Psoas muscle (tissue), 8 donors: ENCODE measurements around the gene NPTX2. TPM values are rescaled to one million over a fixed set of nuclear protein-coding genes. Genes with fewer than 3 reads are reported as not detected.

Source experiments
- ATAC-seq, 4 donors: fragments of 200-7000 bp; cut with Tn5 transposase; one replicate each; pipeline ENCODE4 v1.9.1; 2020; ENCODE audit warnings: moderate library complexity in 3 of 4, mild to moderate bottlenecking in 2 of 4
- DNase-seq, 2 donors: peaks; one replicate each; pipeline ENCODE4 v3.0.0-alpha.2; 2020
- H3K27ac ChIP-seq: fragments of 200-600 bp; one replicate; pipeline ENCODE4 v1.8.0; 2022
- H3K27me3 ChIP-seq, 3 donors: fragments of 200-600 bp in 1 of 3; one replicate each; pipeline versions ENCODE4 v1.6.1 to v1.8.0; 2013 to 2022; ENCODE audit warnings: low read length in 2 of 3, mild to moderate bottlenecking in 2 of 3, moderate library complexity in 1 of 3; ENCODE audit not compliant: insufficient read depth in 3 of 3
- H3K36me3 ChIP-seq, 2 donors: fragments of 200-600 bp in 1 of 2; one replicate each; pipeline versions ENCODE4 v1.6.1 to v1.8.0; 2013 to 2022; ENCODE audit warnings: low read depth in 1 of 2, mild to moderate bottlenecking in 1 of 2, moderate library complexity in 1 of 2; ENCODE audit not compliant: insufficient read depth in 1 of 2
- H3K4me1 ChIP-seq: fragments of 200-600 bp; one replicate; pipeline ENCODE4 v1.8.0; 2022
- H3K4me3 ChIP-seq: fragments of 200-600 bp; one replicate; pipeline ENCODE4 v1.8.0; 2022; ENCODE audit warnings: mild to moderate bottlenecking
- H3K9me3 ChIP-seq: fragments of 200-600 bp; one replicate; pipeline ENCODE4 v1.8.0; 2022
- WGBS, 3 donors: extraction: QIAGEN DNeasy Blood & Tissue Kit; methylation state at CpG; one replicate each; pipeline versions ENCODE4 v1.1.6 to v1.1.7; 2013; 5-methylcytosine and 5-hydroxymethylcytosine counted together
- intact Hi-C, 2 donors: fragments of 100-400 bp; cut with DNase I; formaldehyde crosslinking; loops; one replicate each; pipeline versions ENCODE4 v1.11.0 to v1.14.2; 2022
- polyA plus RNA-seq, 3 donors: library from polyadenylated mRNA; stranded (reverse); fragments of 200-250 nt; gene quantifications; one replicate each; pipeline ENCODE4 v1.2.3, GENCODE V29; 2013
- total RNA-seq, 4 donors: library from RNA; stranded (reverse); fragmentation: NEBNext Ultra II Directional in 2 of 4; extraction: Animal tissue kit (Norgen Biotek cat#: 25700) in 2 of 4; gene quantifications; one replicate each; pipeline versions ENCODE4 v1.2.1 to v1.2.4, GENCODE V29; 2021 to 2023
- TF ChIP-seq, protein P1 (sequence below): fragments of 200-600 bp; IDR thresholded peaks from one replicate; pipeline ENCODE4 v1.8.0; 2022; ENCODE audit warnings: antibody characterized with exemption
- donor health status: healthy with polysubstance abuse.
- donor health status: DM: no; HTN: no; CAD: no; lungs with moderate emphysema.
- donor health status: Bipolar disorder and iron deficiency.
- donor health status: healthy.
- donor health status: DM: yes; HTN: yes; CAD: no.
- donor health status: DM: no; HTN: no; CAD: no.
- donor health status: DM: no; HTN: no; CAD: no.
- donor health status: DM: yes; HTN: yes; CAD: no.

Gene NPTX2
- total and polyA plus RNA-seq, 7 donors: 1.3 to 8.7 (median 5.3) TPM

DNA sequence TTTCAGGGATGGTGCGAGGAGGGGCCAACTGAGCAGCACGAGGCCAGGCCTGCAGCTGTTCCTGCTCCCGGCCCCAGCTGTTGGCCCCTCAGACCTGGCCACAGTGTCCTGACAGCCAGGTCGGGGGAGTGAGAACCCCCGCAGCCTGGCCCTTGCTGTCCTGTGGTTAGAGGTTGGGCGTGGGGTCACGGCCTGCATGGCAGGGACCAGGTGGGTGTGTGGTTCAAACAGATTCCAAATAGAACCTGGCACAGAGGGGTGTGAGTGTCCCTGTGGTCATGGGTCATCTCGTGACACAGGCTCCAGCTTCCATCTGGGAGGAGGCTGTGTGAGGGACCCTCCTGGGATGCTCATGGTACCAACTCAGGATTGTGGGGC lies 10.3 kb downstream of the NPTX2 start:
- Histone ChIP-seq H3K4me1 (no peaks in the 10 kb centered on the region), H3K9me3 (no peaks in the 10 kb centered on the region), H3K27me3 (peaks cover 0 to 10% (median 0%) of the 10 kb centered on the region in 3 donors), H3K36me3 (no peaks in the 10 kb centered on the region), H3K4me3 (no peak overlapping the region), H3K27ac (no peak overlapping the region)
- DNase-seq: no peak
- TF ChIP-seq, protein P1, sequence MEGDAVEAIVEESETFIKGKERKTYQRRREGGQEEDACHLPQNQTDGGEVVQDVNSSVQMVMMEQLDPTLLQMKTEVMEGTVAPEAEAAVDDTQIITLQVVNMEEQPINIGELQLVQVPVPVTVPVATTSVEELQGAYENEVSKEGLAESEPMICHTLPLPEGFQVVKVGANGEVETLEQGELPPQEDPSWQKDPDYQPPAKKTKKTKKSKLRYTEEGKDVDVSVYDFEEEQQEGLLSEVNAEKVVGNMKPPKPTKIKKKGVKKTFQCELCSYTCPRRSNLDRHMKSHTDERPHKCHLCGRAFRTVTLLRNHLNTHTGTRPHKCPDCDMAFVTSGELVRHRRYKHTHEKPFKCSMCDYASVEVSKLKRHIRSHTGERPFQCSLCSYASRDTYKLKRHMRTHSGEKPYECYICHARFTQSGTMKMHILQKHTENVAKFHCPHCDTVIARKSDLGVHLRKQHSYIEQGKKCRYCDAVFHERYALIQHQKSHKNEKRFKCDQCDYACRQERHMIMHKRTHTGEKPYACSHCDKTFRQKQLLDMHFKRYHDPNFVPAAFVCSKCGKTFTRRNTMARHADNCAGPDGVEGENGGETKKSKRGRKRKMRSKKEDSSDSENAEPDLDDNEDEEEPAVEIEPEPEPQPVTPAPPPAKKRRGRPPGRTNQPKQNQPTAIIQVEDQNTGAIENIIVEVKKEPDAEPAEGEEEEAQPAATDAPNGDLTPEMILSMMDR: no peak
- WGBS, 3 donors: 47 to 57% (median 51%) methylated on average over 7 to 8 of the region's 8 CpGs
- intact Hi-C loops: no loop called here
- no peak for ATAC-seq

DNA sequence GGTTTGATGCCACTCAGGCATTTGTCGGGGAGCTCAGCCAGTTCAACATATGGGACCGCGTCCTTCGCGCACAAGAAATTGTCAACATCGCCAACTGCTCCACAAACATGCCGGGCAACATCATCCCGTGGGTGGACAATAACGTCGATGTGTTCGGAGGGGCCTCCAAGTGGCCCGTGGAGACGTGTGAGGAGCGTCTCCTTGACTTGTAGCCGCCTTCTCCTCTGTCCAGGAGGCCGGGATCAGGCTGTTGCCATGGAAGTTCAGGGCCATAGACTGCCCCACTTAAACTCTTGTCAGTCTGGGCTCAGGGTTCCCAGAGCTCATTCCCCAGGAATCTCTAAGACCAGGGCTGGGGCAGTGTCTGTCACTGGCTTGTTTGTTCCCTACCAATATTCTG lies 11.3 kb downstream of the NPTX2 start:
- peaks cover 0 to 10% (median 0%) of the 10 kb centered on the region in 3 donors for H3K27me3 ChIP-seq
- no peaks in the 10 kb centered on the region for H3K36me3 ChIP-seq
- ATAC-seq: no peak
- H3K27ac ChIP-seq: no peak overlapping the region
- TF ChIP-seq, protein P1: no peak
- no peaks in the 10 kb centered on the region for H3K4me1 ChIP-seq
- 72 to 79% (median 78%) methylated on average over 16 of the region's 16 CpGs for WGBS, 3 donors
- DNase-seq: no peak
- H3K4me3 ChIP-seq: no peak overlapping the region
- H3K9me3 ChIP-seq: peaks cover 5% of the 10 kb centered on the region
- intact Hi-C loops: no loop called here

DNA sequence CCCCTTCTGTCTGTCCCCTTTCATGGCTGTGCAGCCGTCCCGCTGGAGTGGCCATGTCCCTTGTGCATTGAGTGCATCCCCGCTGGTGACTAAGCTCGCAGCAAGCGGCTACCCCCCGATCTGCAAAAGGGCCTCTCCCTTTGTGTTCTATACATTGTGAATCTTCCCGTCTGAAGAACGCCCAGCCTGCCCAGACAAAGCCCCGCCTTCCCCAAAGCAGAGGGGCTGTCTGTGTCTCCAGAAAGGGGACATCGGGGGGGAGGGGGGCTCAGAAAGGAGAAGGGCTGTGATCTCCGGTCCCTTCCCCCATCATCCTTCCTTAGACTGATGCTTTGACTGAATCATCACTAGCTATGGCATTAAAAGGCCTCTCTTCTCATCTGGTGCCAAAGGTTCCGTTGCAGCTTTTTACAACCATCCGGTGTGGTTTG lies 11.9 kb downstream of the NPTX2 start:
- TF ChIP-seq, protein P1: no peak
- Histone ChIP-seq H3K4me3 (no peak overlapping the region), H3K27me3 (peaks cover 0 to 10% (median 0%) of the 10 kb centered on the region in 3 donors), H3K4me1 (no peaks in the 10 kb centered on the region), H3K27ac (no peak overlapping the region), H3K9me3 (peaks cover 5% of the 10 kb centered on the region), H3K36me3 (no peaks in the 10 kb centered on the region)
- intact Hi-C loops: no loop called here
- WGBS, 3 donors: 40 to 42% (median 41%) methylated on average over 13 of the region's 13 CpGs
- DNase-seq: no peak
- ATAC-seq: no peak

DNA sequence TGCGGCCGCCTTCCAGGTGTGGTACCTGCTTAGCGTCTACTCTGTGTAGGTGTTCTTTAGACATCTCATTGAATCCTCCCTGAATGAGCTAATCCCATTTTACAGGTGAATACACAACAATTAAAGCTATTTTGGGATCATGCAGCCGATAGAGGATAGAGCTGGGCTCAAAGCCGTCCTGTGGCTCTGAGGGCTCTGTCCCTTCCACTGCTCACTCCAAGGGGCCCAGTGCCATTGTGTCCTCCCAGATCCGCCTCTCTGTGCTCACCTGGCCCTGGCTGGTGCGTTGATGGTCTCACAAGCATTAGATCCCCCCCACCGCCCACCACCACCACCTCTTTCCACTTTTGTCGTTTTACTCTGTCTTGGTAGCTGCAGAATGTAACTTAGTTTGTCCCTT lies 13.1 kb downstream of the NPTX2 start:
- H3K27me3 ChIP-seq: peaks cover 0 to 10% (median 0%) of the 10 kb centered on the region in 3 donors
- ATAC-seq (no peak), DNase-seq (no peak)
- no peak overlapping the region for H3K4me3 ChIP-seq
- TF ChIP-seq, protein P1: no peak
- H3K9me3 ChIP-seq: peaks cover 5% of the 10 kb centered on the region
- H3K36me3 ChIP-seq: no peaks in the 10 kb centered on the region
- intact Hi-C loops: loop anchor here in 1 of 2 donors (5.0 kb wide), 1 partner anchor 1333 kb away; no protein-coding TSS in a partner anchor
- WGBS, 3 donors: 79 to 85% (median 80%) methylated on average over 9 of the region's 9 CpGs
- H3K4me1 ChIP-seq: no peaks in the 10 kb centered on the region
- no peak overlapping the region for H3K27ac ChIP-seq

DNA sequence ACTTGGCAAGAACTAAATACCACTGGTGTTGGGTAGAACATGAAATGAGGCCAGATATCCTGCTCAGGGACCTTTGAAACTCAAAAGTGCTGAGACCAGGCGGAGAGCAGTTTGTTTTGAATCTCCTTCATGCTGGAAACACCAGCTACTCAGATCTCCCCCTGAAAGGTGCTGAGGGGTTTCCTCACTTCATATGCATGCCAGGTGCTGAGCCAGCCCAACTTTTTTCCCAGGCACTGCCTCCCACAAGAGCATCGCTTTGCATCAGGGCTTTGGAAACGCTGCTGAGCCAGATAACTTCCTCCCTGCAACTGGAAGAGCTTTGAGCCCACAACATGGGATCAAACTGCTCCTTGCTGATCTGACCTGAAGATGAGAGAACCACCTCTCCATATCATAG lies 13.7 kb downstream of the NPTX2 start:
- intact Hi-C loops: loop anchor here in 1 of 2 donors (5.0 kb wide), 1 partner anchor 1333 kb away; no protein-coding TSS in a partner anchor
- 59 to 69% (median 60%) methylated on average over 3 of the region's 3 CpGs for WGBS, 3 donors

More for the DNA sequence above, 13.7 kb downstream of the NPTX2 start:
- TF ChIP-seq, protein P1: no peak
- Histone ChIP-seq H3K4me1 (no peaks in the 10 kb centered on the region), H3K27ac (no peak overlapping the region), H3K27me3 (peaks cover 0 to 10% (median 0%) of the 10 kb centered on the region in 3 donors), H3K9me3 (peaks cover 5% of the 10 kb centered on the region), H3K4me3 (no peak overlapping the region), H3K36me3 (no peaks in the 10 kb centered on the region)
- ATAC-seq (no peak), DNase-seq (no peak)
